ENCODE results near the gene FBXL17. TPM values are rescaled to one million over a fixed set of nuclear protein-coding genes. Genes with fewer than 3 reads are reported as not detected.

The FBXL17 gene
- total and polyA plus RNA-seq, 2 of the 13 experiments (the other 11 are each of a cell fraction or from before 2014, with no cell fraction given) = 3.0 to 7.9 TPM

DNA sequence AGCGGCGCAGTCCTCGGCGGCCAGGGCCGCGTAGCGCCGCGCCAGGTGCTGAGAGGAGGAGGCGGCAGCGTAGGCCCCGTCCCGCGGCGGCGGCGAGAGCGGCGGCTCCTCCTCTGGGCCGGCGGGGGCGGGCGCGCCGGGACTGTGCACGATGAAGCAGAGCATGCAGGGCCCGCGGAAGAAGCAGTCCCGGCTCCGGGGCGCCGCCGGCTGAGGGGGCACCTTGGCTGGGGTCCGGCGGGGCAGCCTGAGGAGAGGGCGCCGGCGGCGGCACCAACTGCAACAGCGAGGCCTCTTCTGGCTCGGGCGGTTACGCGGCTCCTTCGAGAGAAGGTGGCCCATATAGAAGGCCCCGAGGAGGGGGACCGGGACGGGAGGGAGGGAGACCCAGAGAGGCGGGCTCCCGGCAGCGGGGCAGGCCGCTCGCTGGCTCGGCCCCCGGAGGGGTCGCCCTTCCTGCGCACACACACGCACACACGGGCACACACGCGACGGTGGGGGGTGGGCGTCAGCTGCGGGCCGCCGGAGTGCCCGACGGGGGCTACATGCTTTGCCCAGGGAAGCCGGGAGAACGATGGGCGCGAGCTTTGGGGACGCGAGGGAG, 446 bp downstream of the FBXL17 start (continued):
- TF ChIP-seq, protein P1, sequence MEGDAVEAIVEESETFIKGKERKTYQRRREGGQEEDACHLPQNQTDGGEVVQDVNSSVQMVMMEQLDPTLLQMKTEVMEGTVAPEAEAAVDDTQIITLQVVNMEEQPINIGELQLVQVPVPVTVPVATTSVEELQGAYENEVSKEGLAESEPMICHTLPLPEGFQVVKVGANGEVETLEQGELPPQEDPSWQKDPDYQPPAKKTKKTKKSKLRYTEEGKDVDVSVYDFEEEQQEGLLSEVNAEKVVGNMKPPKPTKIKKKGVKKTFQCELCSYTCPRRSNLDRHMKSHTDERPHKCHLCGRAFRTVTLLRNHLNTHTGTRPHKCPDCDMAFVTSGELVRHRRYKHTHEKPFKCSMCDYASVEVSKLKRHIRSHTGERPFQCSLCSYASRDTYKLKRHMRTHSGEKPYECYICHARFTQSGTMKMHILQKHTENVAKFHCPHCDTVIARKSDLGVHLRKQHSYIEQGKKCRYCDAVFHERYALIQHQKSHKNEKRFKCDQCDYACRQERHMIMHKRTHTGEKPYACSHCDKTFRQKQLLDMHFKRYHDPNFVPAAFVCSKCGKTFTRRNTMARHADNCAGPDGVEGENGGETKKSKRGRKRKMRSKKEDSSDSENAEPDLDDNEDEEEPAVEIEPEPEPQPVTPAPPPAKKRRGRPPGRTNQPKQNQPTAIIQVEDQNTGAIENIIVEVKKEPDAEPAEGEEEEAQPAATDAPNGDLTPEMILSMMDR (CRISPR knock-in tag; IDR thresholded peaks at IDR 0.05) = no peak
- no peak for TF ChIP-seq ZNF776 (CRISPR knock-in tag; IDR thresholded peaks at IDR 0.05)
- no peak for TF ChIP-seq DR1 (CRISPR knock-in tag; IDR thresholded peaks at IDR 0.05)
- peak; percentile 4; the same call in 1 of the 2 replicates for TF ChIP-seq GABPB1 (CRISPR knock-in tag; IDR thresholded peaks at IDR 0.05)
- no peak for TF ChIP-seq SATB2 (CRISPR knock-in tag; IDR thresholded peaks at IDR 0.05)
- peak; percentile 81 for TF ChIP-seq ZNF414 (CRISPR knock-in tag; IDR thresholded peaks at IDR 0.05)
- no peak for TF ChIP-seq ATF1 (CRISPR knock-in tag; IDR thresholded peaks at IDR 0.05)
- TF ChIP-seq PHF8 (CRISPR knock-in tag; IDR thresholded peaks at IDR 0.05) = peak; percentile 64; the same call in 1 of the 2 replicates
- TF ChIP-seq, protein P2, sequence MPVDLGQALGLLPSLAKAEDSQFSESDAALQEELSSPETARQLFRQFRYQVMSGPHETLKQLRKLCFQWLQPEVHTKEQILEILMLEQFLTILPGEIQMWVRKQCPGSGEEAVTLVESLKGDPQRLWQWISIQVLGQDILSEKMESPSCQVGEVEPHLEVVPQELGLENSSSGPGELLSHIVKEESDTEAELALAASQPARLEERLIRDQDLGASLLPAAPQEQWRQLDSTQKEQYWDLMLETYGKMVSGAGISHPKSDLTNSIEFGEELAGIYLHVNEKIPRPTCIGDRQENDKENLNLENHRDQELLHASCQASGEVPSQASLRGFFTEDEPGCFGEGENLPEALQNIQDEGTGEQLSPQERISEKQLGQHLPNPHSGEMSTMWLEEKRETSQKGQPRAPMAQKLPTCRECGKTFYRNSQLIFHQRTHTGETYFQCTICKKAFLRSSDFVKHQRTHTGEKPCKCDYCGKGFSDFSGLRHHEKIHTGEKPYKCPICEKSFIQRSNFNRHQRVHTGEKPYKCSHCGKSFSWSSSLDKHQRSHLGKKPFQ (CRISPR knock-in tag; IDR thresholded peaks at IDR 0.05; ENCODE audit: insufficient replicate concordance) = no peak
- TF ChIP-seq, protein P3, sequence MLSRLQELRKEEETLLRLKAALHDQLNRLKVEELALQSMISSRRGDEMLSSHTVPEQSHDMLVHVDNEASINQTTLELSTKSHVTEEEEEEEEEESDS (CRISPR knock-in tag; IDR thresholded peaks at IDR 0.05; ENCODE audit: borderline replicate concordance) = no peak
- TF ChIP-seq ZNF772 (CRISPR knock-in tag; IDR thresholded peaks at IDR 0.05) = no peak; the same call in 1 of the 2 replicates
- TF ChIP-seq ZNF816 (CRISPR knock-in tag; IDR thresholded peaks at IDR 0.05; ENCODE audit: borderline replicate concordance) = no peak
- TF ChIP-seq ZNF441 (CRISPR knock-in tag; IDR thresholded peaks at IDR 0.05; ENCODE audit: borderline replicate concordance) = 0 out of 2 replicates have a peak, but pooled peaks have one; percentile 39
- TF ChIP-seq ZNF883 (CRISPR knock-in tag; IDR thresholded peaks at IDR 0.05; ENCODE audit: not compliant biosample characterization) = no peak
- TF ChIP-seq, protein P4, sequence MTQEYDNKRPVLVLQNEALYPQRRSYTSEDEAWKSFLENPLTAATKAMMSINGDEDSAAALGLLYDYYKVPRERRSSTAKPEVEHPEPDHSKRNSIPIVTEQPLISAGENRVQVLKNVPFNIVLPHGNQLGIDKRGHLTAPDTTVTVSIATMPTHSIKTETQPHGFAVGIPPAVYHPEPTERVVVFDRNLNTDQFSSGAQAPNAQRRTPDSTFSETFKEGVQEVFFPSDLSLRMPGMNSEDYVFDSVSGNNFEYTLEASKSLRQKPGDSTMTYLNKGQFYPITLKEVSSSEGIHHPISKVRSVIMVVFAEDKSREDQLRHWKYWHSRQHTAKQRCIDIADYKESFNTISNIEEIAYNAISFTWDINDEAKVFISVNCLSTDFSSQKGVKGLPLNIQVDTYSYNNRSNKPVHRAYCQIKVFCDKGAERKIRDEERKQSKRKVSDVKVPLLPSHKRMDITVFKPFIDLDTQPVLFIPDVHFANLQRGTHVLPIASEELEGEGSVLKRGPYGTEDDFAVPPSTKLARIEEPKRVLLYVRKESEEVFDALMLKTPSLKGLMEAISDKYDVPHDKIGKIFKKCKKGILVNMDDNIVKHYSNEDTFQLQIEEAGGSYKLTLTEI (CRISPR knock-in tag; conservative IDR thresholded peaks at IDR 0.05) = no peak
- peak; percentile 91 for TF ChIP-seq ZFY (CRISPR knock-in tag; IDR thresholded peaks at IDR 0.05)
- TF ChIP-seq ZNF841 (CRISPR knock-in tag; IDR thresholded peaks at IDR 0.05; ENCODE audit: borderline replicate concordance) = 0 out of 2 replicates have a peak, but pooled peaks have one; percentile 13
- no peak for TF ChIP-seq MEIS1 (CRISPR knock-in tag; IDR thresholded peaks at IDR 0.05; ENCODE audit: borderline replicate concordance)
- TF ChIP-seq ZNF331 (CRISPR knock-in tag; IDR thresholded peaks at IDR 0.05) = no peak
- peak; percentile 20; the same call in 1 of the 2 replicates for TF ChIP-seq RXRA (CRISPR knock-in tag; IDR thresholded peaks at IDR 0.05)
- TF ChIP-seq ZNF281 (CRISPR knock-in tag; IDR thresholded peaks at IDR 0.05; ENCODE audit: borderline replicate concordance) = 0 out of 2 replicates have a peak, but pooled peaks have one; percentile 43
